Right lobe of liver (tissue), 6 donors: Measurements from ENCODE around the gene MAN1B1. TPM values are rescaled to one million over a fixed set of nuclear protein-coding genes. Genes with fewer than 3 reads are reported as not detected.
"Not testable (repeated sequence)": the region's sequence is repeated elsewhere in the genome, so short reads cannot be mapped to it uniquely, and the experiment has no call there.

Source experiments
- ATAC-seq, 4 donors: fragments of 200-7000 bp; cut with Tn5 transposase; one replicate each; pipeline ENCODE4 v1.9.1; 2020; ENCODE audit warnings: mild to moderate bottlenecking in 4 of 4, moderate library complexity in 4 of 4
- DNase-seq, 3 donors: peaks; one replicate each; pipeline ENCODE4 v3.0.0-alpha.2; 2020
- H3K27ac ChIP-seq, 3 donors: fragments of 200-600 bp; one replicate each; pipeline ENCODE4 v1.8.0; 2022
- H3K27me3 ChIP-seq, 2 donors: fragments of 200-600 bp; one replicate each; pipeline ENCODE4 v1.8.0; 2022
- H3K36me3 ChIP-seq, 4 donors: fragments of 200-600 bp; sonication (generic) in 1 of 4; one replicate each; pipeline versions ENCODE4 v1.5.1 to v1.8.0; 2017 to 2022; ENCODE audit warnings: control low read depth in 1 of 4
- H3K4me1 ChIP-seq, 4 donors: fragments of 200-600 bp; sonication (generic) in 1 of 4; one replicate each; pipeline versions ENCODE4 v1.5.1 to v1.8.0; 2017 to 2022; ENCODE audit warnings: control low read depth in 1 of 4
- H3K4me3 ChIP-seq, 3 donors: fragments of 200-600 bp; one replicate each; pipeline ENCODE4 v1.8.0; 2022
- H3K9me3 ChIP-seq, 4 donors: fragments of 200-600 bp; sonication (generic) in 1 of 4; one replicate each; pipeline versions ENCODE4 v1.5.1 to v1.8.0; 2017 to 2022; ENCODE audit warnings: control low read depth in 1 of 4
- POLR2A ChIP-seq: fragments of 450-650 bp; IDR thresholded peaks from one replicate; pipeline ENCODE4 v1.6.1; 2017; ENCODE audit warnings: antibody characterized with exemption, mild to moderate bottlenecking
- WGBS: methylation state at CpG from one replicate; pipeline ENCODE4 v1.1.6; 2018; ENCODE audit warnings: low coverage, low lambda C conversion rate; ENCODE audit not compliant: insufficient coverage; ENCODE audit errors: missing lambda C conversion rate; 5-methylcytosine and 5-hydroxymethylcytosine counted together
- intact Hi-C, 2 donors: fragments of 100-400 bp; cut with DNase I; formaldehyde crosslinking; loops; one replicate each; pipeline versions ENCODE4 v1.11.2 to v1.14.1; 2022
- total RNA-seq, 6 experiments: library from RNA; depleted of rRNA in 2 of 6; stranded (reverse); fragments of >200 nt in 2 of 6; fragmentation: NEBNext Ultra II Directional in 3 of 6; extraction: Animal tissue kit (Norgen Biotek cat#: 25700) in 3 of 6; gene quantifications; one replicate each; pipeline versions ENCODE4 v1.1.0 to v1.2.4, GENCODE V29; 2016 to 2023
- TF ChIP-seq, protein P1 (sequence below), 4 donors: fragments of 200-600 bp in 3 of 4; fragments of 450-650 bp in 1 of 4; IDR thresholded peaks; one replicate each; pipeline versions ENCODE4 v1.5.1 to v1.8.0; 2016 to 2022; ENCODE audit warnings: antibody characterized with exemption in 4 of 4, mild to moderate bottlenecking in 2 of 4
- donor health status: DM: no; HTN: yes; CAD: no.
- donor health status: DM: no; HTN: no; CAD: no.
- donor health status: DM: no; HTN: no; CAD: no.
- donor health status: DM: no; HTN: yes; CAD: no.
- donor health status: DM: no; HTN: yes; CAD: no.

The MAN1B1 gene
- total RNA-seq, 6 experiments from 2014 or later = 24.0 to 39.1 (median 28.8) TPM

DNA sequence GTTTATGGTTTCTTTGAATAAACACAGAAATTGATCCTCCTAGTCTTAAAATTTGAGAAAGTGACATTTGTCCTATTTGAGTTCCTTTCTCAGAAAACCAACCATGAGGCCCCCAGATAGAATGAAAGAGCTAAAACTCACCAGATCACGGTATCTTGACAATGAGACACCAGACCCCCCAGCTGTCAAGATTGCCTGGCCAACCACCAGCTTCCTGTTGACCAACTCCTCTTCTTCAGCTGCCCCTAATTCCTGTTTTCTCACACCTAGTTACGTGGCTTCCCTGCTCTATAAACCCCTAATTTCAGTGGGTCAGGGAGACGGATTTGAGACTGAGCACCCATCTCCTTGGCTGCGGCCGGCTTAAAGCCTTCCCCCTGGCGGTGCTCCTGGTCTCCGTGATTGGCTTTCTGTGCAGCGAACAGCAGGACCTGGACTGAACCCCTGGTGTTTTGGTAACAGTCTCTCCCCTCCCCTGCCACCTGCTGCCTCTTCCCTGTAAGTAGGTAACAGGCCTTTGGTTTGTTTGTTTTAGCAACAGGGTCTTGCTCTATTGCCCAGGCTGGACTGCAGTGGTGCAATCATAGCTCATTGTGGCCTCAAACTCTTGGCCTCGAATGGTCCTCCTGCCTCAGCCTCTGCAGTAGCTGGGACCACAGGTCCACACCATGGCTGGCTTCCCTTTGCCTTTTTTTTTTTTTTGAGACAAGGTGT, 28.1 kb upstream of the MAN1B1 start:
- intact Hi-C loops = no loop called here
- no peaks in the 10 kb centered on the region for H3K27me3 ChIP-seq
- no peak for ATAC-seq
- no peak for DNase-seq
- 59% methylated on average over 3 of the region's 9 CpGs for WGBS
- TF ChIP-seq, protein P1, sequence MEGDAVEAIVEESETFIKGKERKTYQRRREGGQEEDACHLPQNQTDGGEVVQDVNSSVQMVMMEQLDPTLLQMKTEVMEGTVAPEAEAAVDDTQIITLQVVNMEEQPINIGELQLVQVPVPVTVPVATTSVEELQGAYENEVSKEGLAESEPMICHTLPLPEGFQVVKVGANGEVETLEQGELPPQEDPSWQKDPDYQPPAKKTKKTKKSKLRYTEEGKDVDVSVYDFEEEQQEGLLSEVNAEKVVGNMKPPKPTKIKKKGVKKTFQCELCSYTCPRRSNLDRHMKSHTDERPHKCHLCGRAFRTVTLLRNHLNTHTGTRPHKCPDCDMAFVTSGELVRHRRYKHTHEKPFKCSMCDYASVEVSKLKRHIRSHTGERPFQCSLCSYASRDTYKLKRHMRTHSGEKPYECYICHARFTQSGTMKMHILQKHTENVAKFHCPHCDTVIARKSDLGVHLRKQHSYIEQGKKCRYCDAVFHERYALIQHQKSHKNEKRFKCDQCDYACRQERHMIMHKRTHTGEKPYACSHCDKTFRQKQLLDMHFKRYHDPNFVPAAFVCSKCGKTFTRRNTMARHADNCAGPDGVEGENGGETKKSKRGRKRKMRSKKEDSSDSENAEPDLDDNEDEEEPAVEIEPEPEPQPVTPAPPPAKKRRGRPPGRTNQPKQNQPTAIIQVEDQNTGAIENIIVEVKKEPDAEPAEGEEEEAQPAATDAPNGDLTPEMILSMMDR (IDR thresholded peaks at IDR 0.05) = no peak
- no peak for TF ChIP-seq POLR2A
- H3K4me3 ChIP-seq = no peak overlapping the region
- no peak overlapping the region for H3K27ac ChIP-seq
- H3K4me1 ChIP-seq = peaks cover 2 to 21% (median 11%) of the 10 kb centered on the region in 4 donors
- no peaks in the 10 kb centered on the region for H3K36me3 ChIP-seq
- H3K9me3 ChIP-seq = no peaks in the 10 kb centered on the region

DNA sequence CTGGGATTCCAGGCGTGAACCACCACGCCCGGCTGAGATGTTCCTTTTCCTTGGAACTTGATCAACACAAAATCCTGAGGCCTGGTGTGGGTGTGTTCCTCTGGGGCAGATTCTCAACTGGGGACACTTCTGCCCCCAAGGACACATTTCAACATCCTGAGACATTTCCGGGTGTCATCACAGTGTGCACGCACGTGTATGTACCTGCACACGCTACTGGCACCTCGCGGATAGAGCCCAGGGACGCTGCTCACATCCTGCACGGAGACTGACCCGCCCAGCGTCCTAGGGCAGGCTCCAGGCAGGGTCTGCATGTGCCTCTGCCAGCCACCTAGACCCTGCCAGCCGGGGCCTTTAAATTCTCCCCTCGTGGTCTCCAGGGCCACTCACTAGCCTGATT, 24.4 kb upstream of the MAN1B1 start:
- 73% methylated on average over 8 of the region's 15 CpGs for WGBS
- H3K27ac ChIP-seq = no peak overlapping the region
- intact Hi-C loops = no loop called here

DNA sequence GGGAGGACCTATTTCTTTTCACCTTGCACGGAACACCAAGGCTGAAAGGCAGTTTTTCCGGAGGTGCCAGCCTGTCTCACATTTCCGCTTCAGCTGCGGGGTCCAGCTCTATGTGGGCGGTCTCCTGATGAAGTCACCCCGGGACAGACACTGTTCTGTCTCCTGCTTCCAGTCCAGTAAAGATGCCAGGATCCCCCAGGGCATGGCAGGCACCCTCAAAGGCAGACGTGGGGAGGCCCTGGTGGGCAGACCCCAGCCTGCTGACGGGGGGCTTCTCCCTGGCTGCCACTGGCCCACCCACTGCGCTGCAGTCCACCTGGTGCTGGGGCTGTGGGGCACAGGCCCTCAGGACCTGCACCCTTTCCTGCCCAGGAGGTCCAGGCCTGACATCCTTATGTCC, 24.0 kb upstream of the MAN1B1 start:
- ATAC-seq, H3K27me3 ChIP-seq, H3K4me1 ChIP-seq, DNase-seq, H3K27ac ChIP-seq, intact Hi-C loops, H3K9me3 ChIP-seq, H3K36me3 ChIP-seq, H3K4me3 ChIP-seq: not testable (repeated sequence)
- WGBS = no CpG with 5 or more reads among the region's 9 CpGs

More for the DNA sequence above, 24.4 kb upstream of the MAN1B1 start:
- Histone ChIP-seq H3K9me3 (no peaks in the 10 kb centered on the region), H3K4me3 (no peak overlapping the region), H3K27me3 (no peaks in the 10 kb centered on the region), H3K36me3 (no peaks in the 10 kb centered on the region), H3K4me1 (no peaks in the 10 kb centered on the region)
- TF ChIP-seq POLR2A = no peak
- TF ChIP-seq, protein P1 (IDR thresholded peaks at IDR 0.05) = no peak
- no peak for DNase-seq
- no peak for ATAC-seq

DNA sequence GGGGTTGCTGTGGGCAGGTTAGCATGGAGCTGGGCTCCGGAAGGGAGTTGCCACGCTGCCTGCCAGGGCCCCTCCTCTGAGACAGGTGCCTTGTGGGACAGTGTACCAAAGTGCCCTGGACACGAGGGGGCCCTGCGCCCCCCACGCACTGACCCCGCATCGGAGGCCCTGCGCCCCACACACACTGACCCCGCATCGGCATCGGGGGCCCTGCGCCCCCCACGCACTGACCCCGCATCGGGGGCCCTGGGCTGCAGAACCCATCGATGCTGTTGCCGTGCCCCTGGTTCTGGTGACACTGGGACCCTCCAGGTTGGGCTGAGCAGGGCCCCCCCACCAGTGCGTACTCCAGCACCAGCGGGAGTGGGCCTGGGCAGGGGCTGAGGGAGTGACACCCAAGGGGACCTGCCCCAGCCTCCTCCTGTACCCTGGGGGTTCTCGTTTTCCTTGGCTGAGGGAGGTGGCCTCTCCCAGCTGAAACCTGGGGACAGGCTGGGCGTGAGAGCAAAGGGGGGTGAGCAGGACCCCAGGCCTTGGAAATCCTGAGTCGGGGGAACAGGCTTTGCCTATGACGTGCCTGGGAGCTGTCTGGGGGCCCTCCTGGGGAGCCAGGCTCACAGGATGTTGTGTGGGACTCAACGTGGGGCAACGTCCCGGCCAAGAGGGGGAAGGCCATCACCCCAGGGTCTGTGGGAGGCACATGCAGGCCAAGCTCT, 23.3 kb upstream of the MAN1B1 start:
- DNase-seq = no peak
- peaks cover 0 to under 1% of the 10 kb centered on the region in 2 donors for H3K27me3 ChIP-seq
- ATAC-seq = no peak
- H3K9me3 ChIP-seq = no peaks in the 10 kb centered on the region
- intact Hi-C loops = no loop called here
- no peaks in the 10 kb centered on the region for H3K36me3 ChIP-seq
- no peak overlapping the region for H3K4me3 ChIP-seq
- H3K27ac ChIP-seq = no peak overlapping the region
- WGBS = no CpG with 5 or more reads among the region's 26 CpGs
- no peaks in the 10 kb centered on the region for H3K4me1 ChIP-seq
- no peak for TF ChIP-seq POLR2A
- TF ChIP-seq, protein P1 (IDR thresholded peaks at IDR 0.05) = no peak
